HepG2 (cell line): ENCODE data around the gene KRTAP12-1. TPM values are rescaled to one million over a fixed set of nuclear protein-coding genes. Genes with fewer than 3 reads are reported as not detected.

Experiments
- ATAC-seq: fragments of 200-7000 bp; cut with Tn5 transposase; 3 replicates; pipeline ENCODE4 v1.9.1; 2020; ENCODE audit warnings: mild to moderate bottlenecking, moderate library complexity
- BruUV-seq: library from RNA; stranded (reverse); fragments of 400-500 nt; replicated peaks from 2 replicates; lab custom pipeline; 2021; lab: Mats Ljungman, UMichigan
- CTCF ChIA-PET: fragments of 300-600 bp; formaldehyde crosslinking; extraction: SDS; loops from one replicate; lab custom pipeline; 2021; ENCODE audit warnings: low total read pairs, inconsistent platforms, low intra/inter-chr PET ratio; lab: Yijun Ruan, JAX
- POLR2A ChIA-PET: fragments of 350-600 bp; sonication (Branson Sonifier 250); formaldehyde crosslinking; loops from one replicate; lab custom pipeline; 2020; ENCODE audit warnings: antibody characterized with exemption, inconsistent platforms; lab: Yijun Ruan, JAX
- DNase-seq: peaks from one replicate; pipeline ENCODE4 v3.0.0-alpha.2; 2015; ENCODE audit warnings: low spot score
- FAIRE-seq: peaks from 3 replicates; lab custom pipeline; 2011; peaks lifted over from hg19 to GRCh38; lab: Jason Lieb, UNC
- H2AFZ ChIP-seq: one replicate; pipeline ENCODE4 v1.6.1; 2011; ENCODE audit warnings: low read length, inconsistent platforms
- H3K27ac ChIP-seq: fragments of 300-600 bp; 3 replicates; pipeline ENCODE4 v1.8.0; 2011; ENCODE audit warnings: mixed run types, mild to moderate bottlenecking, mixed read lengths, low read length, inconsistent platforms; ENCODE audit not compliant: insufficient read depth; ENCODE audit errors: extremely low read length
- H3K27me3 ChIP-seq, 2 experiments: fragments of 200-600 bp in 1 of 2; 2 replicates in 1 of 2; 3 replicates in 1 of 2; pipeline versions ENCODE4 v1.6.0 to v1.8.0; 2011; ENCODE audit warnings: low read length in 2 of 2, mild to moderate bottlenecking in 2 of 2, moderate library complexity in 2 of 2, inconsistent platforms in 1 of 2; ENCODE audit not compliant: insufficient read depth in 2 of 2, control insufficient read depth in 1 of 2
- H3K36me3 ChIP-seq, 2 experiments: fragments of 200-600 bp in 1 of 2; replicated peaks in 1 of 2; 2 replicates in 1 of 2; 3 replicates in 1 of 2; pipeline versions ENCODE4 v1.5.1 to v1.8.0; 2011; ENCODE audit warnings: low read length in 2 of 2, inconsistent platforms in 1 of 2; ENCODE audit not compliant: insufficient read depth in 2 of 2, control insufficient read depth in 1 of 2
- H3K4me1 ChIP-seq: 2 replicates; pipeline ENCODE4 v1.5.1; 2012; ENCODE audit warnings: low read length, inconsistent platforms; ENCODE audit not compliant: insufficient read depth
- H3K4me2 ChIP-seq: 2 replicates; pipeline ENCODE4 v1.6.0; 2011; ENCODE audit warnings: low read depth, low read length, inconsistent platforms
- H3K4me3 ChIP-seq, 3 experiments: fragments of 200-600 bp in 1 of 3; sonication (generic), shearing (Covaris generic) in 1 of 3; replicated peaks in 1 of 3; 2 replicates each; pipeline ENCODE4 v1.5.1; 2011 to 2016; ENCODE audit warnings: low read length in 3 of 3, inconsistent platforms in 2 of 3, low read depth in 2 of 3, mild to moderate bottlenecking in 2 of 3, control low read depth in 1 of 3, mixed read lengths in 1 of 3; ENCODE audit not compliant: insufficient read depth in 1 of 3
- H3K79me2 ChIP-seq: one replicate; pipeline ENCODE4 v1.6.1; 2011; ENCODE audit warnings: low read length, inconsistent platforms; ENCODE audit not compliant: insufficient read depth
- H3K9ac ChIP-seq: 2 replicates; pipeline ENCODE4 v1.6.0; 2011; ENCODE audit warnings: mild to moderate bottlenecking, low read depth, low read length, inconsistent platforms; ENCODE audit not compliant: insufficient read depth
- H3K9me3 ChIP-seq: 2 replicates; pipeline ENCODE4 v1.5.1; 2012; ENCODE audit warnings: mild to moderate bottlenecking, low read length
- H4K20me1 ChIP-seq: 2 replicates; pipeline ENCODE4 v1.6.0; 2011; ENCODE audit warnings: inconsistent platforms, mild to moderate bottlenecking, low read length, moderate library complexity; ENCODE audit not compliant: insufficient read depth
- ARID4A ChIP-seq: sonication (generic); formaldehyde crosslinking; IDR thresholded peaks from 2 replicates; pipeline ENCODE4 v1.5.0; 2020; ENCODE audit warnings: mild to moderate bottlenecking, missing genetic modification reagents, borderline replicate concordance
- SMC3 ChIP-seq: IDR thresholded peaks from 2 replicates; pipeline ENCODE4 v1.6.1; 2011; ENCODE audit warnings: low read length, improper control_type of control experiment
- WGBS: methylation state at CpG from one replicate; pipeline ENCODE4 v1.1.6; 2017; ENCODE audit warnings: low lambda C conversion rate; 5-methylcytosine and 5-hydroxymethylcytosine counted together
- in situ Hi-C: cut with HindIII; loops from 2 replicates; pipeline ENCODE4 v1.10.0; 2017; ENCODE audit warnings: low pct_unique_long_range_greater_than_20kb; ENCODE audit not compliant: extremely low pct_ligation_motif_present
- intact Hi-C: fragments of 100-400 bp; cut with micrococcal nuclease; formaldehyde crosslinking; loops from one replicate; pipeline ENCODE4 v1.10.0; 2022; ENCODE audit not compliant: unreplicated experiment
- polyA plus RNA-seq, 8 experiments: library from polyadenylated mRNA; depleted of rRNA in 3 of 8; stranded (reverse) in 7 of 8; unstranded in 1 of 8; fragments of >200 nt; fragmentation: Illumina TruSeq in 4 of 8; extraction: Trizol in 4 of 8; gene quantifications; 2 replicates each; pipeline versions ENCODE4 v1.2.1 to v1.2.3, GENCODE V29; 2011 to 2016; ENCODE audit warnings: low read depth in 4 of 8, missing spikeins in 1 of 8, mixed read lengths in 1 of 8; ENCODE audit not compliant: insufficient read depth in 1 of 8
- total RNA-seq, 5 experiments: library from RNA; depleted of rRNA; stranded (reverse); fragments of >200 nt; fragmentation: Illumina TruSeq; extraction: Trizol; gene quantifications; 2 replicates each; pipeline ENCODE4 v1.2.3, GENCODE V29; 2016; ENCODE audit warnings: low read depth in 1 of 5

KRTAP12-1 gene
- total and polyA plus RNA-seq, 2 of the 13 experiments (the other 11 are each of a cell fraction or from before 2014, with no cell fraction given): not detected

GRCh38 chr21:44695641-44696040, 13.7 kb upstream of the KRTAP12-1 start:
- H3K9ac ChIP-seq: no peak overlapping the region

More at GRCh38 chr21:44695641-44696040, 13.7 kb upstream of the KRTAP12-1 start:
- H3K27me3 ChIP-seq: peaks cover 0 to 2% of the 10 kb centered on the region in 2 experiments; a peak in 1 of 5 replicates
- peaks cover 16% of the 10 kb centered on the region for H3K9me3 ChIP-seq
- no peaks in the 10 kb centered on the region for H3K79me2 ChIP-seq
- no peak overlapping the region for H2AFZ ChIP-seq
- no peak for FAIRE-seq
- intact Hi-C loops (loop anchor here (10.0 kb wide), 1 partner anchor 61 kb away; the partner anchor contains the start of gene KRTAP10-10), in situ Hi-C loops (no loop called here)
- H3K4me1 ChIP-seq: peaks cover 56% of the 10 kb centered on the region
- H4K20me1 ChIP-seq: no peaks in the 10 kb centered on the region
- BruUV-seq: no TSS peak
- TF ChIP-seq ARID4A (CRISPR knock-in tag) (no peak), SMC3 (no peak)
- no peak for ATAC-seq
- no peak overlapping the region for H3K27ac ChIP-seq
- WGBS: 69% methylated on average over 8 of the region's 8 CpGs
- H3K4me2 ChIP-seq: no peak overlapping the region
- no peak for DNase-seq
- no peak overlapping the region for H3K4me3 ChIP-seq
- no peaks in the 10 kb centered on the region for H3K36me3 ChIP-seq
- ChIA-PET CTCF (no interaction called here), POLR2A (no interaction called here)
